HEK293T (cell line): ENCODE results near the gene FSIP1.

Experiments used
- ARNT ChIP-seq: fragments of 450-650 bp; IDR thresholded peaks from 2 replicates; pipeline ENCODE4 v1.6.1; 2017; ENCODE audit warnings: mild to moderate bottlenecking
- BHLHE40 ChIP-seq: fragments of 450-650 bp; IDR thresholded peaks from 2 replicates; pipeline ENCODE4 v1.6.1; 2016; ENCODE audit warnings: mild to moderate bottlenecking, moderate library complexity, borderline replicate concordance
- ELF4 ChIP-seq: fragments of 450-650 bp; IDR thresholded peaks from 2 replicates; pipeline ENCODE4 v1.6.1; 2017; ENCODE audit warnings: antibody characterized with exemption
- FOXK2 ChIP-seq: fragments of 450-650 bp; IDR thresholded peaks from 2 replicates; pipeline ENCODE4 v1.6.1; 2016; ENCODE audit warnings: mild to moderate bottlenecking
- FOXM1 ChIP-seq: fragments of 450-650 bp; IDR thresholded peaks from 2 replicates; pipeline ENCODE4 v1.6.1; 2017; ENCODE audit warnings: mild to moderate bottlenecking, borderline replicate concordance
- L3MBTL2 ChIP-seq: fragments of 450-650 bp; conservative IDR thresholded peaks from 2 replicates; pipeline ENCODE4 v1.6.1; 2016; ENCODE audit warnings: mild to moderate bottlenecking
- LEF1 ChIP-seq: fragments of 450-650 bp; IDR thresholded peaks from 2 replicates; pipeline ENCODE4 v1.6.1; 2017; ENCODE audit warnings: mild to moderate bottlenecking, borderline replicate concordance
- PKNOX1 ChIP-seq: fragments of 450-650 bp; IDR thresholded peaks from 2 replicates; pipeline ENCODE4 v1.6.1; 2016
- SUZ12 ChIP-seq: fragments of 450-650 bp; IDR thresholded peaks from 2 replicates; pipeline ENCODE4 v1.6.1; 2016; ENCODE audit warnings: mild to moderate bottlenecking

- no peak for TF ChIP-seq SUZ12
- TF ChIP-seq LEF1 = no peak
- no peak for TF ChIP-seq PKNOX1
- TF ChIP-seq FOXK2 = no peak
- TF ChIP-seq ARNT = no peak
- no peak for TF ChIP-seq ELF4
- no peak for TF ChIP-seq FOXM1
- TF ChIP-seq L3MBTL2 = no peak
- TF ChIP-seq BHLHE40 = no peak
Measured at GRCh38 chr15:39808909-39809308, 26.3 kb upstream of the FSIP1 start.
